ENCODE measurements around the gene BMAL2. TPM values are rescaled to one million over a fixed set of nuclear protein-coding genes. Genes with fewer than 3 reads are reported as not detected.

Gene BMAL2
- 16.6 and 23.1 TPM in 2 replicates for polyA plus RNA-seq (2011; rRNA removed)
- 5.0 and 5.5 TPM in 2 replicates for polyA plus RNA-seq (2012; cell fraction: cytosol; rRNA removed)
- 2.3 and 3.6 TPM in 2 replicates for polyA plus RNA-seq (2012; cell fraction: nucleus; rRNA removed)
- polyA plus RNA-seq (2017; fragmentation: RNase III; extraction: RNeasy Plus Mini Kit Qiagen cat#74134 plus additional on column Dnase treatment) = 13.5 to 19.9 TPM (median 15.1 TPM) in 3 replicates
- 11.6 and 13.8 TPM in 2 replicates for polyA minus RNA-seq (2011; rRNA and poly(A)+ RNA removed)

- Histone ChIP-seq H3K4me2 (peak within 1 kb of the TSS; percentile 92), H3K9me3 (no peaks in the 10 kb centered on the region), H3K4me1 (peaks cover 48% of the 10 kb centered on the region), H3K27ac (peak within 1 kb of the TSS; percentile 70 to 92), H3K4me3 (peak within 1 kb of the TSS; percentile 77)
- WGBS (ENCODE audit: missing lambda C conversion rate) = 1% methylated on average over 16 of the region's 96 CpGs
- FAIRE-seq (no peak), ATAC-seq (peak; percentile 75 to 77), DNase-seq (ENCODE audit: low read depth in 1 of 2, low spot score in 1 of 2) (peak; percentile 29 to 64)
- POLR2A ChIA-PET = interaction anchor here (0.5 to 1.9 kb wide), 4 partner anchors 10 to 311 kb away, joined by 3 to 8 read pairs (median 4); partner anchors contain the start of gene MED21
- CTCF ChIA-PET = interaction anchor here (0.9 to 1.6 kb wide), 6 partner anchors 12 to 317 kb away, joined by 3 to 7 read pairs (median 4); partner anchors contain the start of gene MED21
- TF ChIP-seq POLR2A (IDR thresholded peaks at IDR 0.05; ENCODE audit: low read length) (peak; percentile 52), BCL3 (IDR thresholded peaks at IDR 0.05) (no peak), POLR2AphosphoS2 (conservative IDR thresholded peaks at IDR 0.05; ENCODE audit: low read length) (no peak), JUN (IDR thresholded peaks at IDR 0.05) (peak in 1 of 2 experiments; percentile 37; a peak in 2 of 5 replicates), ATOH8 (CRISPR knock-in tag; IDR thresholded peaks at IDR 0.05; ENCODE audit: low read depth) (no peak), SREBF2 (IDR thresholded peaks at IDR 0.05) (no peak), ZSCAN20 (CRISPR knock-in tag; IDR thresholded peaks at IDR 0.05) (no peak), MAX (IDR thresholded peaks at IDR 0.05) (peak; percentile 36), NPAS2 (CRISPR knock-in tag; IDR thresholded peaks at IDR 0.05; ENCODE audit: borderline replicate concordance) (no peak), RFX5 (IDR thresholded peaks at IDR 0.05) (no peak), EHF (CRISPR knock-in tag; IDR thresholded peaks at IDR 0.05) (no peak), PHF8 (IDR thresholded peaks at IDR 0.05; ENCODE audit: borderline replicate concordance, low read depth) (peak; percentile 28; the same call in 1 of the 2 replicates)
These were observed at the start of gene BMAL2 for GRCh38 chr12:27332714-27333402. Gene BMAL2 (plus strand): TSS chr12:27332836. CDS start chr12:27333073, 237 bp downstream.

- CTCF ChIA-PET = interaction anchor here (0.9 kb wide), 1 partner anchor 40 kb away, joined by 3 read pairs; the partner anchor contains the start of gene STK38L
- no peaks in the 10 kb centered on the region for H3K9me3 ChIP-seq
- peak overlapping the region; percentile 35; the same call in 1 of the 3 replicates for H3K4me2 ChIP-seq
- 93% methylated on average over 3 of the region's 3 CpGs for whole genome bisulfite sequencing (ENCODE audit: missing lambda C conversion rate)
- POLR2A ChIA-PET = no interaction called here
- DNase-seq (ENCODE audit: low read depth in 1 of 2, low spot score in 1 of 2) (no peak), FAIRE-seq (no peak), ATAC-seq (peak in 1 of 2 experiments; percentile 29; a peak in 1 of 6 replicates)
- TF ChIP-seq HES2 (IDR thresholded peaks at IDR 0.05) = no peak
- TF ChIP-seq RCOR1 (IDR thresholded peaks at IDR 0.05; ENCODE audit: low read depth, low read length) = no peak
- no peak for TF ChIP-seq HOXB5 (CRISPR knock-in tag; IDR thresholded peaks at IDR 0.05)
- no peak for TF ChIP-seq POLR2AphosphoS2 (conservative IDR thresholded peaks at IDR 0.05; ENCODE audit: low read length)
- no peak for TF ChIP-seq MAFK (IDR thresholded peaks at IDR 0.05; ENCODE audit: partially characterized antibody)
- no peak for TF ChIP-seq JUNB (IDR thresholded peaks at IDR 0.05)
- no peak for TF ChIP-seq CEBPB (IDR thresholded peaks at IDR 0.05)
- no peak for TF ChIP-seq CBX2 (IDR thresholded peaks at IDR 0.05; ENCODE audit: borderline replicate concordance, low read depth)
- no peak for TF ChIP-seq BCL3 (IDR thresholded peaks at IDR 0.05)
- no peak for TF ChIP-seq HDAC2 (IDR thresholded peaks at IDR 0.05)
- no peak for TF ChIP-seq ELK1 (IDR thresholded peaks at IDR 0.05; ENCODE audit: low read depth, low read length)
- TF ChIP-seq FOSL2 (IDR thresholded peaks at IDR 0.05) = no peak
- TF ChIP-seq FOSL2 (CRISPR knock-in tag; IDR thresholded peaks at IDR 0.05) = no peak
- no peak overlapping the region for H3K27ac ChIP-seq
- peaks cover 16% of the 10 kb centered on the region for H3K4me1 ChIP-seq
- no peak overlapping the region for H3K4me3 ChIP-seq
These were observed 48.6 kb upstream of the BMAL2 start for GRCh38 chr12:27284021-27284420.
